GM23248 (cell line): ENCODE results near the gene LMF2. TPM values are rescaled to one million over a fixed set of nuclear protein-coding genes. Genes with fewer than 3 reads are reported as not detected.

Source experiments
- DNase-seq: peaks from one replicate; pipeline ENCODE4 v3.0.0-alpha.2; 2015
- H2AFZ ChIP-seq: fragments of 200-600 bp; sonication (generic); 2 replicates; pipeline ENCODE4 v1.6.1; 2016; ENCODE audit warnings: antibody characterized with exemption
- H3F3A ChIP-seq: fragments of 200-600 bp; sonication (generic); 2 replicates; pipeline ENCODE4 v1.6.1; 2016; ENCODE audit warnings: mild to moderate bottlenecking, antibody characterized with exemption, mixed run types; ENCODE audit not compliant: insufficient read depth
- H3K27ac ChIP-seq: fragments of 200-600 bp; sonication (generic); 2 replicates; pipeline ENCODE4 v1.5.1; 2016; ENCODE audit warnings: mild to moderate bottlenecking
- H3K27me3 ChIP-seq: fragments of 200-600 bp; sonication (generic); replicated peaks from 2 replicates; pipeline ENCODE4 v1.6.1; 2016; ENCODE audit warnings: mild to moderate bottlenecking; ENCODE audit not compliant: insufficient read depth
- H3K36me3 ChIP-seq: fragments of 200-600 bp; sonication (generic); 2 replicates; pipeline ENCODE4 v1.6.1; 2016; ENCODE audit warnings: low read depth, mild to moderate bottlenecking
- H3K4me1 ChIP-seq: fragments of 200-600 bp; sonication (generic); 2 replicates; pipeline ENCODE4 v1.6.1; 2016; ENCODE audit warnings: mild to moderate bottlenecking; ENCODE audit not compliant: insufficient read depth
- H3K4me2 ChIP-seq: fragments of 200-600 bp; sonication (generic); one replicate; pipeline ENCODE4 v1.6.1; 2016; ENCODE audit warnings: mild to moderate bottlenecking; ENCODE audit not compliant: unreplicated experiment
- H3K4me3 ChIP-seq: fragments of 200-600 bp; sonication (generic); 2 replicates; pipeline ENCODE4 v1.5.1; 2016; ENCODE audit warnings: mild to moderate bottlenecking
- H3K79me2 ChIP-seq: fragments of 200-600 bp; sonication (generic); 2 replicates; pipeline ENCODE4 v1.6.1; 2016; ENCODE audit warnings: mild to moderate bottlenecking; ENCODE audit not compliant: insufficient read depth
- H3K9ac ChIP-seq: fragments of 200-600 bp; sonication (generic); 2 replicates; pipeline ENCODE4 v1.6.1; 2016; ENCODE audit warnings: mild to moderate bottlenecking
- H3K9me2 ChIP-seq: fragments of 200-600 bp; sonication (generic); 2 replicates; pipeline ENCODE4 v1.6.1; 2016; ENCODE audit warnings: mixed run types, mild to moderate bottlenecking, moderate library complexity; ENCODE audit not compliant: insufficient read depth
- H3K9me3 ChIP-seq: fragments of 200-600 bp; sonication (generic); one replicate; pipeline ENCODE4 v1.6.1; 2017; ENCODE audit warnings: low read depth
- H4K20me1 ChIP-seq: fragments of 200-600 bp; sonication (generic); 2 replicates; pipeline ENCODE4 v1.6.0; 2016; ENCODE audit not compliant: insufficient read depth
- EZH2 ChIP-seq: fragments of 200-600 bp; sonication (generic); IDR thresholded peaks from 2 replicates; pipeline ENCODE4 v1.6.1; 2018; ENCODE audit warnings: antibody characterized with exemption, mild to moderate bottlenecking; ENCODE audit not compliant: insufficient read depth, poor library complexity, severe bottlenecking
- EZH2phosphoT487 ChIP-seq: fragments of 200-600 bp; sonication (generic); IDR thresholded peaks from 2 replicates; pipeline ENCODE4 v1.6.1; 2018; ENCODE audit warnings: antibody characterized with exemption, moderate library complexity, mild to moderate bottlenecking, low read depth; ENCODE audit not compliant: insufficient read depth
- WGBS, 2 experiments: methylation state at CpG; one replicate each; pipeline ENCODE4 v1.1.6; 2015 to 2017; ENCODE audit warnings: low lambda C conversion rate in 2 of 2, low coverage in 1 of 2; ENCODE audit errors: missing lambda C conversion rate in 2 of 2; 5-methylcytosine and 5-hydroxymethylcytosine counted together
- in situ Hi-C: fragments of 300-500 bp; cut with MboI; formaldehyde crosslinking; loops from 2 replicates; pipeline ENCODE4 v1.15.0; 2020
- polyA plus RNA-seq: library from polyadenylated mRNA; unstranded; fragments of >200 nt; fragmentation: Nextera tagmentation; extraction: Ambion mirVana; gene quantifications from 2 replicates; pipeline ENCODE4 v1.2.1, GENCODE V29; 2016
- total RNA-seq: library from RNA; depleted of rRNA; stranded (reverse); fragments of >200 nt; shearing (Covaris generic); gene quantifications from 2 replicates; pipeline ENCODE4 v1.2.3, GENCODE V29; 2014; rRNA removed

LMF2 gene, protein sequence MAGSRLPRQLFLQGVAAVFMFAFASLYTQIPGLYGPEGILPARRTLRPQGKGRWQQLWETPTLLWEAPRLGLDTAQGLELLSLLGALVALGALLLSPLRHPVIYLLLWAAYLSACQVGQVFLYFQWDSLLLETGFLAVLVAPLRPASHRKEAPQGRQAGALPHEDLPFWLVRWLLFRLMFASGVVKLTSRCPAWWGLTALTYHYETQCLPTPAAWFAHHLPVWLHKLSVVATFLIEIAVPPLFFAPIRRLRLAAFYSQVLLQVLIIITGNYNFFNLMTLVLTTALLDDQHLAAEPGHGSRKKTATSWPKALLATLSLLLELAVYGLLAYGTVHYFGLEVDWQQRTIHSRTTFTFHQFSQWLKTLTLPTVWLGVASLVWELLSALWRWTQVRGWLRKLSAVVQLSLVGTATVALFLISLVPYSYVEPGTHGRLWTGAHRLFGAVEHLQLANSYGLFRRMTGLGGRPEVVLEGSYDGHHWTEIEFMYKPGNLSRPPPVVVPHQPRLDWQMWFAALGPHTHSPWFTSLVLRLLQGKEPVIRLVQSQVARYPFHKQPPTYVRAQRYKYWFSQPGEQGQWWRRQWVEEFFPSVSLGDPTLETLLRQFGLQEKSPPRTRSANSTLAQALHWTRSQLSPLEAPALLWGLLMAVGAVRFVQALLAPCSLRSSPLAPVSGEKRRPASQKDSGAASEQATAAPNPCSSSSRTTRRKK
- 95.0 and 124 TPM in 2 replicates for total RNA-seq
- 101 and 106 TPM in 2 replicates for polyA plus RNA-seq

- H3K79me2 ChIP-seq = peaks cover 73% of the 10 kb centered on the region
- H3K9me3 ChIP-seq = no peaks in the 10 kb centered on the region
- peak within 1 kb of the TSS; percentile 100 for H3K4me2 ChIP-seq
- peak within 1 kb of the TSS; percentile 78 for H3K27ac ChIP-seq
- peak within 1 kb of the TSS; percentile 94 for H3K4me3 ChIP-seq
- no peaks in the 10 kb centered on the region for H3K9me2 ChIP-seq
- H3K9ac ChIP-seq = peak within 1 kb of the TSS; percentile 97
- H4K20me1 ChIP-seq = no peaks in the 10 kb centered on the region; the same call in 1 of the 2 replicates
- H3K4me1 ChIP-seq = peaks cover 10% of the 10 kb centered on the region
- no peaks in the 10 kb centered on the region for H3K36me3 ChIP-seq
- 1 to 2% methylated on average over 16 to 57 of the region's 62 CpGs for WGBS, 2 experiments
- peak; percentile 94 for DNase-seq
- peaks cover 10% of the 10 kb centered on the region; the same call in 1 of the 2 replicates for H3F3A ChIP-seq
- in situ Hi-C loops = no loop called here
- H3K27me3 ChIP-seq = no peaks in the 10 kb centered on the region
- no peak for TF ChIP-seq EZH2phosphoT487
- TF ChIP-seq EZH2 = no peak
- H2AFZ ChIP-seq = peak within 1 kb of the TSS; percentile 75
These were observed at the start of gene LMF2 for GRCh38 chr22:50507421-50507990. Gene LMF2, minus strand, starts transcription at chr22:50507702. Its CDS starts 27 bp downstream, at chr22:50507675.

DNA sequence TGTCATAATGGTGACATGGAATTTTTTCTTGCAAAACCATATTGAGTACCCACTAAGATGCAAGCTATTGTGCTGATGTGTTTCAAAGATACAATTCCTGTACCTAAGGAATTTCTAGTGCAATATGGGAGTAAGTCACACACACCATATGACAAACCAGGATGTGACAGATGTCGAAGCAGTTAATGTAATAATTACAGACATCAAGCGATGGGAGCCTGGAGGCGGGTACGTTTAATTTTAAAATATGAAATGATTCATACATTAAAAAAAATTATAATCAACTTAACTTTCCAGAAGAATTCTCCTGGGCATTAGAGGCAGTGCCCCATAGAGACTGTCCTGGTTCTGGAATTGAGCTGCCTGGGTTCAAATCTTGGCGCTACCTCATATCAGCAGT is 49.2 kb upstream of the LMF2 start:
- DNase-seq = no peak
- H3K4me1 ChIP-seq = no peaks in the 10 kb centered on the region
- no peaks in the 10 kb centered on the region for H3K36me3 ChIP-seq
- H3K79me2 ChIP-seq = no peaks in the 10 kb centered on the region
- H4K20me1 ChIP-seq = no peaks in the 10 kb centered on the region
- no peaks in the 10 kb centered on the region for H3K9me3 ChIP-seq
- no peak for TF ChIP-seq EZH2
- TF ChIP-seq EZH2phosphoT487 = no peak
- in situ Hi-C loops = no loop called here
- no peak overlapping the region for H3K9ac ChIP-seq
- H3F3A ChIP-seq = no peaks in the 10 kb centered on the region
- H3K27me3 ChIP-seq = no peaks in the 10 kb centered on the region
- no peak overlapping the region for H3K4me2 ChIP-seq
- H3K9me2 ChIP-seq = no peaks in the 10 kb centered on the region
- 15 to 20% methylated on average over 5 of the region's 5 CpGs for WGBS, 2 experiments
- no peak overlapping the region for H3K4me3 ChIP-seq
- H3K27ac ChIP-seq = no peak overlapping the region
- H2AFZ ChIP-seq = no peak overlapping the region

DNA sequence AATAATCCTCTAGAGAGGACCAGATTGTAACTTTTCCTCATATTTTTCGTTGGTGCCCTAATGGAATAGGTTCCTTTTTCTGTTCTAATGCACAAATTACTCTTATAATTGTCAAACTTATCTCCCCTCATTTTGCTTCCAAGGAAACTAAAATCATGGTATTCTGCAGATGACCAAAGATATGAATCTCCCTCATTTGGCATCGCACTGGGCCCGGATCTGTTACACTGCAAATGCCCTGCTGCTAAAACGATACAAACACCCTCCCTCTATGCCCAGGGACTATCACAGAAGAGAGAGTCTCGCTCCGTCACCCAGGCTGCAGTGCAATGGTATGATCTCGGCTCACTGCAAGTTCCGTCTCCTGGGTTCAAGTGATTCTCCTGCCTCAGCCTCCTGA is 45.8 kb upstream of the LMF2 start:
- Histone ChIP-seq H3K9me2 (no peaks in the 10 kb centered on the region), H3K27ac (no peak overlapping the region), H3K36me3 (no peaks in the 10 kb centered on the region), H4K20me1 (no peaks in the 10 kb centered on the region), H3K27me3 (peaks cover 2% of the 10 kb centered on the region), H3F3A (no peaks in the 10 kb centered on the region), H3K4me3 (no peak overlapping the region), H3K79me2 (no peaks in the 10 kb centered on the region), H3K9ac (no peak overlapping the region), H3K4me2 (no peak overlapping the region), H2AFZ (no peak overlapping the region), H3K4me1 (no peaks in the 10 kb centered on the region), H3K9me3 (no peaks in the 10 kb centered on the region)
- 68 to 74% methylated on average over 8 of the region's 8 CpGs for WGBS, 2 experiments
- TF ChIP-seq EZH2phosphoT487 = no peak
- TF ChIP-seq EZH2 = no peak
- DNase-seq = no peak
- in situ Hi-C loops = no loop called here

DNA sequence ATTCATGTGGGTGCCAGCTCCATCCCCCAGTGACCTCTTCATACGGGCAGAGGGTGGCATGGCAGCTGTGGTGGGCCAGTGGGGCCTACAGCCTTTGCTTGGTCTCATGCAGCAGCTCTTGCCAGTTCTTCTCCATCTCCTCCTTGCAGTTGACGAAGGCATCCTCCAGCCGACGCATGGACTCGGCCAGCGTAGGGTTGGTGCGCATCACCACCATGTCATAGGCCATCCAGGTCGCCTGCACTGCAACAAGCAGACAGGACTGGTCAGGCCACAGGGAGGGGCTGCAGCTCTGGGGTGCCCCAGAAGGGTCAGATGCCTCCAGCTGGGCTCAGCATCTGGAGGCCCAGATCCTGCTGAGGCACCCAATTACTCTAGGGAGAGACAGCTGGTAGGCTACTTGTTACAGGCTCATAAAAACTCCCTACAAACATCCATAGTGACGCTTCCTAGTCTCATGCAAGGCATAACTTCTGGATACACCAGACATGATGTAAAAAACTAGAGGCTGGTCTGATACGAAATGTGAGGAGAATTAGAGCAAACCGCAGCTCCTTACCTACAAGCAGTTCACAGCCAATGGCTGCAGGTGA is 43.8 kb upstream of the LMF2 start:
- no peak overlapping the region for H3K4me2 ChIP-seq
- no peaks in the 10 kb centered on the region for H3K36me3 ChIP-seq
- no peaks in the 10 kb centered on the region for H3F3A ChIP-seq
- TF ChIP-seq EZH2 (no peak), EZH2phosphoT487 (no peak)
- peaks cover 8% of the 10 kb centered on the region for H3K27me3 ChIP-seq
- H3K4me1 ChIP-seq = no peaks in the 10 kb centered on the region
- no peak overlapping the region for H2AFZ ChIP-seq
- in situ Hi-C loops = no loop called here
- H3K9me2 ChIP-seq = no peaks in the 10 kb centered on the region
- H3K27ac ChIP-seq = no peak overlapping the region
- no peaks in the 10 kb centered on the region for H3K79me2 ChIP-seq
- H3K9me3 ChIP-seq = no peaks in the 10 kb centered on the region
- no peaks in the 10 kb centered on the region for H4K20me1 ChIP-seq
- H3K9ac ChIP-seq = no peak overlapping the region
- DNase-seq = no peak
- no peak overlapping the region for H3K4me3 ChIP-seq
- whole genome bisulfite sequencing, 2 experiments = 84 to 88% methylated on average over 11 of the region's 11 CpGs
